Lung (tissue), 12 donors: ENCODE measurements around the gene EEA1. TPM values are rescaled to one million over a fixed set of nuclear protein-coding genes. Genes with fewer than 3 reads are reported as not detected.

Experiments
- ATAC-seq: fragments of 200-7000 bp; cut with Tn5 transposase; one replicate; pipeline ENCODE4 v1.9.1; 2020; ENCODE audit warnings: moderate number of reproducible peaks; ENCODE audit not compliant: insufficient read depth, low FRiP score
- DNase-seq, 3 donors: peaks; one replicate each; pipeline ENCODE4 v3.0.0-alpha.2; 2013 to 2017
- H3K27ac ChIP-seq, 2 donors: one replicate each; pipeline ENCODE4 v1.5.1; 2013; ENCODE audit warnings: mild to moderate bottlenecking in 2 of 2, moderate library complexity in 2 of 2, control low read depth in 1 of 2, inconsistent platforms in 1 of 2, low read depth in 1 of 2, low read length in 1 of 2
- H3K27me3 ChIP-seq, 3 donors: one replicate each; pipeline ENCODE4 v1.5.1; 2013; ENCODE audit warnings: low read length in 2 of 3; ENCODE audit not compliant: control insufficient read depth in 3 of 3, insufficient read depth in 3 of 3
- H3K36me3 ChIP-seq, 4 donors: one replicate each; pipeline ENCODE4 v1.5.1; 2013; ENCODE audit warnings: low read length in 4 of 4, mild to moderate bottlenecking in 1 of 4, moderate library complexity in 1 of 4; ENCODE audit not compliant: control insufficient read depth in 4 of 4, insufficient read depth in 4 of 4
- H3K4me1 ChIP-seq, 5 donors: one replicate each; pipeline ENCODE4 v1.5.1; 2013; ENCODE audit warnings: low read length in 5 of 5, mild to moderate bottlenecking in 2 of 5, moderate library complexity in 1 of 5; ENCODE audit not compliant: control insufficient read depth in 5 of 5, insufficient read depth in 5 of 5
- H3K4me3 ChIP-seq: one replicate; pipeline ENCODE4 v1.5.1; 2013; ENCODE audit warnings: mild to moderate bottlenecking, control low read depth, moderate library complexity
- H3K9ac ChIP-seq, 2 donors: one replicate each; pipeline ENCODE4 v1.5.1; 2013; ENCODE audit warnings: low read length in 2 of 2, control low read depth in 1 of 2; ENCODE audit not compliant: insufficient read depth in 1 of 2
- H3K9me3 ChIP-seq, 4 donors: one replicate each; pipeline ENCODE4 v1.5.1; 2013; ENCODE audit warnings: low read length in 3 of 4, mild to moderate bottlenecking in 1 of 4, moderate library complexity in 1 of 4; ENCODE audit not compliant: control insufficient read depth in 4 of 4, insufficient read depth in 3 of 4
- WGBS, 2 donors: extraction: QIAGEN DNeasy Blood & Tissue Kit; methylation state at CpG; one replicate each; pipeline ENCODE4 v1.1.7; 2013; 5-methylcytosine and 5-hydroxymethylcytosine counted together
- polyA plus RNA-seq, 2 donors: library from polyadenylated mRNA; stranded (reverse); fragments of 200-250 nt; gene quantifications; one replicate each; pipeline ENCODE4 v1.2.1, GENCODE V29; 2013
- total RNA-seq, 2 donors: library from RNA; depleted of rRNA in 1 of 2; stranded (reverse); fragments of >200 nt in 1 of 2; gene quantifications; one replicate each; pipeline ENCODE4 v1.2.1, GENCODE V29; 2014 to 2021
- TF ChIP-seq, protein P1 (sequence below): IDR thresholded peaks from 2 replicates; pipeline ENCODE4 v1.5.1; 2012; ENCODE audit warnings: mild to moderate bottlenecking; ENCODE audit errors: control extremely low read depth, extremely low read depth
- donor health status: control.
- donor health status: control.
- donor health status: Bipolar disorder and iron deficiency.
- donor health status: healthy.
- donor health status: DM: yes; HTN: yes; CAD: no.

The EEA1 gene
- total and polyA plus RNA-seq, 4 donors: 3.7 to 37.0 (median 15.8) TPM

DNA sequence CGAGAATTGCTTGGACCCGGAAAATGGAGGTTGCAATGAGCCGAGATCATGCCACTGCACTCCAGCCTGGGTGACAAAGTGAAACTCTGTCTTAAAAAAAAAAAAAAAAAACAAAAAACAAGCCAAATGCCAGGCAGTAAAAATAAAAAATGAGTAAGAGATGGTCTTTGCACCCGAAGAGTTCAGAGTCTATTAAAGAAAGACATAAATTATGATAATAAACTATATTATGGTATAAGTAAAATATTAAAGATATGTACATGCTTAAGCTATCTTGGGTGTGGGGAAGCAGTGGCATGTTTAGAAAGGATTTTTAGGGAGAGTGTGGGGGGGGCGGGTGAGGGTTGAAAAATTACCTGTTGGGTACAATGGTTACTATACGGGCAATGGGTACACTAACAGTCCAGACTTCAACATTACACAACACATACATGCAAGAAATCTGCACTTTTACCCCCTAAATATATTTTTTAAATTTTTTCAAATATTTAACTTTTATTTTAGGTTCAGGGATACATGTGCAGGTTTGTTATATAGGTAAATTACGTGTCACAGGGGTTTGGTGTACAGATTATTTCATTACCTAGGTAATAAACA is 99.3 kb downstream of the EEA1 start:
- H3K4me3 ChIP-seq: no peak overlapping the region
- 96 to 98% methylated on average over 7 of the region's 7 CpGs for WGBS, 2 donors
- DNase-seq (no peak), ATAC-seq (no peak)
- no peaks in the 10 kb centered on the region for H3K9me3 ChIP-seq
- H3K4me1 ChIP-seq: no peaks in the 10 kb centered on the region
- TF ChIP-seq, protein P1, sequence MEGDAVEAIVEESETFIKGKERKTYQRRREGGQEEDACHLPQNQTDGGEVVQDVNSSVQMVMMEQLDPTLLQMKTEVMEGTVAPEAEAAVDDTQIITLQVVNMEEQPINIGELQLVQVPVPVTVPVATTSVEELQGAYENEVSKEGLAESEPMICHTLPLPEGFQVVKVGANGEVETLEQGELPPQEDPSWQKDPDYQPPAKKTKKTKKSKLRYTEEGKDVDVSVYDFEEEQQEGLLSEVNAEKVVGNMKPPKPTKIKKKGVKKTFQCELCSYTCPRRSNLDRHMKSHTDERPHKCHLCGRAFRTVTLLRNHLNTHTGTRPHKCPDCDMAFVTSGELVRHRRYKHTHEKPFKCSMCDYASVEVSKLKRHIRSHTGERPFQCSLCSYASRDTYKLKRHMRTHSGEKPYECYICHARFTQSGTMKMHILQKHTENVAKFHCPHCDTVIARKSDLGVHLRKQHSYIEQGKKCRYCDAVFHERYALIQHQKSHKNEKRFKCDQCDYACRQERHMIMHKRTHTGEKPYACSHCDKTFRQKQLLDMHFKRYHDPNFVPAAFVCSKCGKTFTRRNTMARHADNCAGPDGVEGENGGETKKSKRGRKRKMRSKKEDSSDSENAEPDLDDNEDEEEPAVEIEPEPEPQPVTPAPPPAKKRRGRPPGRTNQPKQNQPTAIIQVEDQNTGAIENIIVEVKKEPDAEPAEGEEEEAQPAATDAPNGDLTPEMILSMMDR: no peak
- H3K36me3 ChIP-seq: peaks cover 3 to 10% (median 6%) of the 10 kb centered on the region in 4 donors
- no peaks in the 10 kb centered on the region for H3K27me3 ChIP-seq
- H3K27ac ChIP-seq: no peak overlapping the region
- no peak overlapping the region for H3K9ac ChIP-seq

DNA sequence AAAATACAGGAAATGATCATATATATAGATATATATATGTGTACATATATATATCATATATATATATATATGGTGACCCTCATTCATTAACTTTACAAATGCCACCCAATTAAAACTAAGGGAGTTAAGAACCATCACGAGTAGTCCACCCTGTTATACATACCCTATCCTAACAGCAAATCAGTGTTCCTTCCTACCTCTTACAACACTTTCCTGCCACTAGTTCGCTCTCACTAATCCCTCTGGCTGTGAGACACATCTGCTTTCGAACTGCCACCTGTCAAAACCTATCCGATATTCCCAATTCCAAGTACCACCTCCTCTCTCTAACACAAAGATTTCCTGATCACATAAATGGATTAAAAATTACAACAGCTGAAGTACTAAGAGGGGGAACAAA is 100.5 kb downstream of the EEA1 start:
- H3K27ac ChIP-seq: no peak overlapping the region
- no peak overlapping the region for H3K4me3 ChIP-seq

DNA sequence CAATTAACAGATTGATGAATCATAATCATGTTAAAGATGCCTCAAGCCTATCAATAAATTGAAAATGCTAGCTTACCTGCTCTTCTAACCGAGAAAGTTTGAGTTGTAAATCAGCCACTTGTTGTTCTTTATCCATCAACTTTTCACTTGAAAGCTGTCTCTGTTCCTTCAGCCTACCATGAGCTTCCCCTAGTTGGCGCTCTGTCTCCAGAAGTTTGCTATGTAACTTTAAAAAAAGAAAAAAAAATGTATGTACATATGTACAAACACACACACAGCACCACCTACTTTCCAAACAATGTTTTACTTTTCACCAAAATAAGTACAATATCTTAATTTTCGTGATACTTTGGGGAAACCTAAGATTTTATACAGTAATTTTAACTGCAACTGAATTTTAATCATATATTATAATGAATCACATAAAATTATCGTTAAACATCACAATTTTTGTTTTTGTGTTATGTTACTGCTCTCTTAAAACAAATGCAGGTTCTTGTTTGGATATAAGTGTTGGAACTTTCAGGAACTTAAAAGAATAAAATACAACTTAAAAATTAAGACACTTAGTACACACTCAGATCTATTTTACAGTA is 101.2 kb downstream of the EEA1 start:
- Histone ChIP-seq H3K27me3 (no peaks in the 10 kb centered on the region), H3K4me1 (no peaks in the 10 kb centered on the region), H3K9me3 (no peaks in the 10 kb centered on the region), H3K36me3 (peaks cover 3 to 10% (median 7%) of the 10 kb centered on the region in 4 donors), H3K9ac (no peak overlapping the region), H3K27ac (no peak overlapping the region), H3K4me3 (no peak overlapping the region)
- TF ChIP-seq, protein P1: peak; percentile 5
- WGBS, 2 donors: 83% methylated on average over 4 of the region's 4 CpGs
- DNase-seq (peak; percentile 30 to 67 (median 55)), ATAC-seq (no peak)

More for the DNA sequence above, 100.5 kb downstream of the EEA1 start:
- TF ChIP-seq, protein P1: no peak
- DNase-seq (no peak), ATAC-seq (no peak)
- Histone ChIP-seq H3K36me3 (peaks cover 3 to 10% (median 7%) of the 10 kb centered on the region in 4 donors), H3K27me3 (no peaks in the 10 kb centered on the region), H3K4me1 (no peaks in the 10 kb centered on the region), H3K9ac (no peak overlapping the region), H3K9me3 (no peaks in the 10 kb centered on the region)
- 79 to 90% methylated on average over 4 of the region's 4 CpGs for WGBS, 2 donors
